Stimulated activated naive CD4-positive, alpha-beta T cell (primary cell): Measurements from ENCODE around the gene MYO1D.

Source experiments
- DNase-seq, 6 experiments: peaks; one replicate each; lab custom pipeline; 2025; lab: John Stamatoyannopoulos, UW

Gene MYO1D

GRCh38 chr17:32622540-32622939, 254.4 kb downstream of the MYO1D start:
- no peak for DNase-seq

GRCh38 chr17:32621612-32622312, 255.2 kb downstream of the MYO1D start:
- no peak for DNase-seq

- DNase-seq, result no peak
Measured at GRCh38 chr17:32615326-32615725, 261.6 kb downstream of the MYO1D start.

GRCh38 chr17:32610943-32611342, 266.0 kb downstream of the MYO1D start:
- no peak for DNase-seq

- DNase-seq, result no peak
Measured at GRCh38 chr17:32609884-32610650, 266.9 kb downstream of the MYO1D start.

- peak; percentile 37 to 76 (median 59) for DNase-seq
Measured at GRCh38 chr17:32609085-32609484, 267.8 kb downstream of the MYO1D start.

GRCh38 chr17:32608267-32608666, 268.7 kb downstream of the MYO1D start:
- DNase-seq, result no peak

- DNase-seq, result no peak
Measured at GRCh38 chr17:32604966-32605365, 272.0 kb downstream of the MYO1D start.

GRCh38 chr17:32602396-32602795, 274.5 kb downstream of the MYO1D start:
- no peak for DNase-seq

GRCh38 chr17:32601866-32602265, 275.1 kb downstream of the MYO1D start:
- no peak for DNase-seq

GRCh38 chr17:32596628-32597027, 280.3 kb downstream of the MYO1D start:
- DNase-seq, result no peak

- DNase-seq, result no peak
Measured at GRCh38 chr17:32596206-32596605, 280.7 kb downstream of the MYO1D start.

GRCh38 chr17:32593003-32593402, 283.9 kb downstream of the MYO1D start:
- DNase-seq, result no peak

- DNase-seq, result no peak
Measured at GRCh38 chr17:32591405-32591804, 285.5 kb downstream of the MYO1D start.

GRCh38 chr17:32590974-32591373, 285.9 kb downstream of the MYO1D start:
- no peak for DNase-seq

- DNase-seq, result no peak
Measured at GRCh38 chr17:32588982-32589381, 287.9 kb downstream of the MYO1D start.

- DNase-seq, result no peak
Measured at GRCh38 chr17:32588135-32588534, 288.8 kb downstream of the MYO1D start.

- no peak for DNase-seq
Measured at GRCh38 chr17:32586666-32587065, 290.3 kb downstream of the MYO1D start.

GRCh38 chr17:32584792-32585191, 292.1 kb downstream of the MYO1D start:
- DNase-seq, result no peak

- no peak for DNase-seq
Measured at GRCh38 chr17:32583053-32583452, 293.9 kb downstream of the MYO1D start.

GRCh38 chr17:32575852-32576251, 301.1 kb downstream of the MYO1D start:
- no peak for DNase-seq

GRCh38 chr17:32570081-32570396, 306.9 kb downstream of the MYO1D start:
- DNase-seq, result no peak

GRCh38 chr17:32569171-32570080, 307.5 kb downstream of the MYO1D start:
- DNase-seq, result no peak
